H1 (cell line): ENCODE data around the gene PITX3. TPM values are rescaled to one million over a fixed set of nuclear protein-coding genes. Genes with fewer than 3 reads are reported as not detected.

Experiments
- CTCF ChIA-PET: fragments of 300-600 bp; sonication (Branson Sonifier 250); formaldehyde crosslinking; loops from one replicate; lab custom pipeline; 2021; ENCODE audit not compliant: partially characterized antibody; lab: Charles Lee
- POLR2A ChIA-PET: fragments of 300-600 bp; sonication (Branson Sonifier 250); formaldehyde crosslinking; loops from one replicate; lab custom pipeline; 2021; ENCODE audit warnings: inconsistent platforms; ENCODE audit not compliant: partially characterized antibody; lab: Charles Lee
- DNase-seq, 2 experiments: peaks; one replicate each; pipeline versions ENCODE4 v3.0.0 to v3.0.0-alpha.2; 2010 to 2022; ENCODE audit warnings: low spot score in 2 of 2, low read depth in 1 of 2, mixed read lengths in 1 of 2
- FAIRE-seq: peaks from 2 replicates; lab custom pipeline; 2011; peaks lifted over from hg19 to GRCh38; lab: Jason Lieb, UNC
- H2AFZ ChIP-seq: 2 replicates; pipeline ENCODE4 v1.8.1; 2012; ENCODE audit warnings: low read length, inconsistent platforms
- H2AK5ac ChIP-seq: 2 replicates; pipeline ENCODE4 v1.6.1; 2013; ENCODE audit warnings: low read depth, low read length
- H2BK120ac ChIP-seq: replicated peaks from 2 replicates; pipeline ENCODE3; 2013; ENCODE audit warnings: low read depth, low read length, inconsistent platforms
- H2BK12ac ChIP-seq: 2 replicates; pipeline ENCODE4 v1.6.1; 2013; ENCODE audit warnings: low read depth, low read length
- H2BK15ac ChIP-seq: 2 replicates; pipeline ENCODE4 v1.6.1; 2013; ENCODE audit warnings: low read length
- H2BK20ac ChIP-seq: 2 replicates; pipeline ENCODE4 v1.6.1; 2013; ENCODE audit warnings: low read length
- H2BK5ac ChIP-seq: 2 replicates; pipeline ENCODE4 v1.6.1; 2013; ENCODE audit warnings: low read depth, low read length
- H3K14ac ChIP-seq: 2 replicates; pipeline ENCODE4 v1.6.1; 2013; ENCODE audit warnings: inconsistent platforms; ENCODE audit not compliant: insufficient read length
- H3K18ac ChIP-seq: 2 replicates; pipeline ENCODE4 v1.6.1; 2013; ENCODE audit warnings: low read length; ENCODE audit errors: extremely low read depth
- H3K23ac ChIP-seq: 2 replicates; pipeline ENCODE4 v1.6.1; 2013; ENCODE audit warnings: inconsistent platforms; ENCODE audit not compliant: insufficient read length
- H3K23me2 ChIP-seq: 2 replicates; pipeline ENCODE4 v1.6.1; 2013; ENCODE audit warnings: low read depth, low read length
- H3K27ac ChIP-seq: 2 replicates; pipeline ENCODE4 v1.6.1; 2011; ENCODE audit warnings: low read depth, low read length, inconsistent platforms
- H3K27me3 ChIP-seq, 4 experiments: replicated peaks in 1 of 4; 1 replicate in 1 of 4; 2 replicates in 3 of 4; pipeline versions ENCODE4 v1.6.1 to v1.8.1; 2011 to 2013; ENCODE audit warnings: low read length in 3 of 4, mild to moderate bottlenecking in 3 of 4, inconsistent platforms in 2 of 4, mixed read lengths in 2 of 4, moderate library complexity in 1 of 4; ENCODE audit not compliant: control insufficient read depth in 3 of 4, insufficient read depth in 3 of 4; ENCODE audit errors: extremely low read depth in 1 of 4
- H3K36me3 ChIP-seq, 4 experiments: 2 replicates each; pipeline versions ENCODE4 v1.6.1 to v1.8.1; 2011 to 2013; ENCODE audit warnings: mild to moderate bottlenecking in 4 of 4, low read length in 3 of 4, moderate library complexity in 2 of 4, control low read depth in 1 of 4, inconsistent platforms in 1 of 4; ENCODE audit not compliant: insufficient read depth in 4 of 4, control insufficient read depth in 2 of 4
- H3K4ac ChIP-seq: replicated peaks from 2 replicates; pipeline ENCODE3; 2013; ENCODE audit warnings: low read length, low read depth, mixed read lengths, inconsistent platforms; ENCODE audit not compliant: insufficient read length
- H3K4me1 ChIP-seq, 4 experiments: replicated peaks in 1 of 4; 1 replicate in 1 of 4; 2 replicates in 3 of 4; pipeline versions ENCODE4 v1.6.1 to v1.8.1; 2011 to 2013; ENCODE audit warnings: low read length in 3 of 4, inconsistent platforms in 2 of 4, mixed read lengths in 1 of 4; ENCODE audit not compliant: insufficient read depth in 4 of 4, control insufficient read depth in 3 of 4
- H3K4me2 ChIP-seq, 2 experiments: 2 replicates each; pipeline versions ENCODE4 v1.6.1 to v1.8.1; 2011 to 2013; ENCODE audit warnings: low read depth in 2 of 2, low read length in 2 of 2, control low read depth in 1 of 2, inconsistent platforms in 1 of 2, mild to moderate bottlenecking in 1 of 2; ENCODE audit not compliant: insufficient read depth in 1 of 2
- H3K4me3 ChIP-seq, 4 experiments: fragments of 200-600, 300-600 bp in 1 of 4; sonication (generic), shearing (Covaris generic), sonication (Bioruptor Twin) in 1 of 4; 2 replicates each; pipeline versions ENCODE4 v1.5.1 to v1.8.1; 2011 to 2016; ENCODE audit warnings: low read length in 4 of 4, low read depth in 3 of 4, control low read depth in 2 of 4, inconsistent platforms in 2 of 4, mild to moderate bottlenecking in 2 of 4, mixed read lengths in 1 of 4, moderate library complexity in 1 of 4; ENCODE audit not compliant: insufficient read depth in 2 of 4; ENCODE audit errors: extremely low read depth in 1 of 4
- H3K56ac ChIP-seq: replicated peaks from 2 replicates; pipeline ENCODE3; 2013; ENCODE audit warnings: low read depth, mild to moderate bottlenecking, mixed read lengths, low read length, inconsistent platforms; ENCODE audit not compliant: insufficient read length
- H3K79me1 ChIP-seq: 2 replicates; pipeline ENCODE4 v1.6.1; 2013; ENCODE audit warnings: low read depth, low read length, control low read depth
- H3K79me2 ChIP-seq, 2 experiments: 2 replicates each; pipeline versions ENCODE4 v1.6.1 to v1.8.1; 2012 to 2013; ENCODE audit warnings: low read length in 2 of 2, mild to moderate bottlenecking in 2 of 2, inconsistent platforms in 1 of 2; ENCODE audit not compliant: insufficient read depth in 2 of 2, control insufficient read depth in 1 of 2
- H3K9ac ChIP-seq, 4 experiments: replicated peaks in 1 of 4; 1 replicate in 1 of 4; 2 replicates in 3 of 4; pipeline versions ENCODE4 v1.6.1 to v1.8.1; 2011 to 2013; ENCODE audit warnings: low read depth in 3 of 4, low read length in 3 of 4, control low read depth in 2 of 4, mild to moderate bottlenecking in 2 of 4, moderate library complexity in 2 of 4, inconsistent platforms in 1 of 4; ENCODE audit errors: extremely low read depth in 1 of 4
- H3K9me3 ChIP-seq, 2 experiments: 2 replicates each; pipeline versions ENCODE4 v1.6.1 to v1.8.1; 2012 to 2013; ENCODE audit warnings: mild to moderate bottlenecking in 2 of 2, moderate library complexity in 2 of 2, control low read depth in 1 of 2, inconsistent platforms in 1 of 2, low read depth in 1 of 2, low read length in 1 of 2, mixed read lengths in 1 of 2; ENCODE audit not compliant: insufficient read depth in 2 of 2
- H4K20me1 ChIP-seq, 2 experiments: replicated peaks in 1 of 2; 2 replicates each; pipeline versions ENCODE3 to v1.8.1; 2011 to 2013; ENCODE audit warnings: inconsistent platforms in 2 of 2, low read length in 2 of 2, mild to moderate bottlenecking in 1 of 2; ENCODE audit not compliant: insufficient read depth in 2 of 2, control insufficient read depth in 1 of 2
- H4K5ac ChIP-seq: 2 replicates; pipeline ENCODE4 v1.6.1; 2013; ENCODE audit warnings: low read length, low read depth, mixed read lengths, inconsistent platforms; ENCODE audit not compliant: insufficient read length
- H4K8ac ChIP-seq: 2 replicates; pipeline ENCODE4 v1.8.0; 2013; ENCODE audit warnings: mild to moderate bottlenecking, moderate library complexity, low read length, inconsistent platforms; ENCODE audit not compliant: insufficient read depth; ENCODE audit errors: extremely low read depth
- H4K91ac ChIP-seq: replicated peaks from 2 replicates; pipeline ENCODE3; 2013; ENCODE audit warnings: low read length, mixed read lengths, inconsistent platforms; ENCODE audit not compliant: insufficient read length
- ASH2L ChIP-seq: fragments of 200-600, 300-600 bp; sonication (generic); IDR thresholded peaks from one replicate; pipeline ENCODE4 v1.7.1; 2017; ENCODE audit warnings: low read length
- CHD1 ChIP-seq: IDR thresholded peaks from 2 replicates; pipeline ENCODE4 v1.6.1; 2012; ENCODE audit warnings: low read depth, low read length, improper control_type of control experiment
- CHD2 ChIP-seq: IDR thresholded peaks from 2 replicates; pipeline ENCODE4 v1.6.1; 2012; ENCODE audit warnings: low read length, improper control_type of control experiment
- CREB1 ChIP-seq: IDR thresholded peaks from 2 replicates; pipeline ENCODE4 v1.6.1; 2012; ENCODE audit warnings: inconsistent platforms
- EGR1 ChIP-seq: IDR thresholded peaks from 2 replicates; pipeline ENCODE4 v1.6.1; 2011; ENCODE audit warnings: low read depth, low read length, borderline replicate concordance
- HDAC6 ChIP-seq: IDR thresholded peaks from one replicate; pipeline ENCODE4 v1.7.1; 2012; ENCODE audit warnings: low read depth, mild to moderate bottlenecking, inconsistent platforms, low read length, moderate library complexity
- JUN ChIP-seq: IDR thresholded peaks from 2 replicates; pipeline ENCODE4 v1.6.1; 2011; ENCODE audit warnings: low read depth, mild to moderate bottlenecking, improper control_type of control experiment, low read length
- JUND ChIP-seq: IDR thresholded peaks from 2 replicates; pipeline ENCODE4 v1.6.1; 2011; ENCODE audit warnings: mild to moderate bottlenecking, improper control_type of control experiment, low read length
- KDM1A ChIP-seq: fragments of 200-600, 300-600 bp; sonication (generic); IDR thresholded peaks from 2 replicates; pipeline ENCODE4 v1.7.1; 2016; ENCODE audit warnings: mild to moderate bottlenecking, low read length, borderline replicate concordance
- KDM5A ChIP-seq: fragments of 200-600 bp; IDR thresholded peaks from 2 replicates; pipeline ENCODE4 v1.7.1; 2012; ENCODE audit warnings: mild to moderate bottlenecking, low read length, inconsistent platforms, mixed read lengths
- RBBP5 ChIP-seq: IDR thresholded peaks from 2 replicates; pipeline ENCODE4 v1.7.1; 2012; ENCODE audit warnings: low read depth, mild to moderate bottlenecking, inconsistent platforms, low read length, moderate library complexity, borderline replicate concordance
- RXRA ChIP-seq: IDR thresholded peaks from 2 replicates; pipeline ENCODE4 v1.6.1; 2011; ENCODE audit warnings: low read depth, mild to moderate bottlenecking, low read length, moderate library complexity; ENCODE audit not compliant: insufficient read depth
- SP1 ChIP-seq: IDR thresholded peaks from 2 replicates; pipeline ENCODE4 v1.6.1; 2011; ENCODE audit warnings: low read depth, low read length
- SUZ12 ChIP-seq: fragments of 200-600 bp; sonication (generic); IDR thresholded peaks from 2 replicates; pipeline ENCODE4 v1.6.1; 2012; ENCODE audit warnings: mild to moderate bottlenecking, inconsistent platforms, low read length, moderate library complexity, mixed read lengths
- TAF1 ChIP-seq: IDR thresholded peaks from 2 replicates; pipeline ENCODE4 v1.6.1; 2011; ENCODE audit warnings: mild to moderate bottlenecking, low read depth, low read length
- ZNF274 ChIP-seq: IDR thresholded peaks from 2 replicates; pipeline ENCODE4 v1.7.0; 2012; ENCODE audit warnings: low read length, borderline replicate concordance; ENCODE audit errors: extremely low read depth
- WGBS, 2 experiments: shearing (Covaris generic) in 1 of 2; methylation state at CpG; one replicate each; pipeline versions ENCODE4 v1.1.6 to v1.1.7; 2013 to 2015; ENCODE audit warnings: low lambda C conversion rate in 2 of 2, mixed read lengths in 2 of 2, inconsistent platforms in 1 of 2, low coverage in 1 of 2, missing lambda C conversion rate in 1 of 2; ENCODE audit not compliant: insufficient replicate concordance in 2 of 2, insufficient coverage in 1 of 2, insufficient read length in 1 of 2; ENCODE audit errors: extremely low coverage in 1 of 2, missing lambda C conversion rate in 1 of 2; 5-methylcytosine and 5-hydroxymethylcytosine counted together
- polyA plus RNA-seq, 7 experiments: library from polyadenylated mRNA; depleted of rRNA in 3 of 7; stranded (reverse) in 5 of 7; unstranded in 2 of 7; fragments of >200 nt in 5 of 7; fragments of 200-250 nt in 2 of 7; gene quantifications; 1 replicate in 5 of 7; 2 replicates in 1 of 7; 4 replicates in 1 of 7; pipeline versions ENCODE4 v1.2.1 to v1.2.3, GENCODE V29; 2011 to 2013; ENCODE audit warnings: missing spikeins in 2 of 7, mixed read lengths in 2 of 7
- total RNA-seq: library from RNA; stranded (reverse); fragmentation: NEBNext Ultra II Directional; extraction: Animal tissue kit (Norgen Biotek cat#: 25700); gene quantifications from 2 replicates; pipeline ENCODE4 v1.2.1, GENCODE V29; 2021

Gene PITX3
- total and polyA plus RNA-seq, 2 of the 8 experiments (the other 6 are each of a cell fraction or from before 2014, with no cell fraction given): 0.18 to 0.41 TPM

- H4K8ac ChIP-seq: no peak overlapping the region
- POLR2A ChIA-PET: no interaction called here
- no peak overlapping the region for H2BK120ac ChIP-seq
- no peaks in the 10 kb centered on the region for H3K27me3 ChIP-seq
- no peak overlapping the region for H3K27ac ChIP-seq
- CTCF ChIA-PET: interaction anchor here (1.1 to 7.0 kb wide), 2 partner anchors 20 to 38 kb away, joined by 3 to 35 read pairs; no protein-coding TSS in a partner anchor
- H3K36me3 ChIP-seq: no peaks in the 10 kb centered on the region
- no peak overlapping the region for H3K4ac ChIP-seq
- H2BK20ac ChIP-seq: no peak overlapping the region
- no peak overlapping the region for H3K9ac ChIP-seq
- H2AFZ ChIP-seq: no peak overlapping the region
- H3K14ac ChIP-seq: no peak overlapping the region
- FAIRE-seq (no peak), DNase-seq (no peak)
- no peak overlapping the region for H3K4me3 ChIP-seq
- no peak overlapping the region for H2BK15ac ChIP-seq
- no peaks in the 10 kb centered on the region for H3K4me1 ChIP-seq
- no peak overlapping the region for H3K18ac ChIP-seq
- H3K79me1 ChIP-seq: no peaks in the 10 kb centered on the region; the same call in 1 of the 2 replicates
- no peak overlapping the region for H2BK12ac ChIP-seq
- no peak overlapping the region for H3K23ac ChIP-seq
- H3K4me2 ChIP-seq: no peak overlapping the region
- no peak overlapping the region for H2BK5ac ChIP-seq
- no peak overlapping the region for H3K56ac ChIP-seq
- peaks cover 4 to 6% of the 10 kb centered on the region in 2 experiments for H4K20me1 ChIP-seq
- H3K23me2 ChIP-seq: no peaks in the 10 kb centered on the region
- H2AK5ac ChIP-seq: no peak overlapping the region
- no peaks in the 10 kb centered on the region for H3K9me3 ChIP-seq
- H3K79me2 ChIP-seq: no peaks in the 10 kb centered on the region
- no peak overlapping the region for H4K5ac ChIP-seq
- 82% methylated on average over 3 of the region's 3 CpGs; no CpG with 5 or more reads in 1 of the 2 experiments for WGBS, 2 experiments
- no peak overlapping the region for H4K91ac ChIP-seq
- TF ChIP-seq ASH2L (no peak), TAF1 (no peak), KDM5A (no peak), JUND (no peak), KDM1A (no peak), ZNF274 (no peak), CHD1 (no peak), SP1 (no peak), CREB1 (no peak), RXRA (no peak), HDAC6 (no peak), CHD2 (no peak), RBBP5 (no peak), JUN (no peak), SUZ12 (no peak), EGR1 (no peak)
Observed at GRCh38 chr10:102269017-102269416, 27.7 kb upstream of the PITX3 start.
